Neural cell (in vitro differentiated cells): ENCODE data around the gene ORM1.

ENCODE experiments used
- POLR2AphosphoS5 ChIP-seq: IDR thresholded peaks from 2 replicates; pipeline ENCODE4 v1.6.1; 2012
- RAD21 ChIP-seq: fragments of 450-650 bp; conservative IDR thresholded peaks from 2 replicates; pipeline ENCODE4 v1.6.1; 2014; ENCODE audit warnings: antibody characterized with exemption, mild to moderate bottlenecking, moderate library complexity

- no peak for TF ChIP-seq POLR2AphosphoS5
- no peak for TF ChIP-seq RAD21
These were observed 23.2 kb downstream of the ORM1 start for GRCh38 chr9:114346146-114346545.
